Heart right ventricle (tissue), 16 donors: ENCODE data around the gene SDHA. TPM values are rescaled to one million over a fixed set of nuclear protein-coding genes. Genes with fewer than 3 reads are reported as not detected.

Experiments
- ATAC-seq, 8 donors: fragments of 200-7000 bp; cut with Tn5 transposase; one replicate each; pipeline ENCODE4 v1.9.1; 2020; ENCODE audit warnings: mild to moderate bottlenecking in 8 of 8, moderate library complexity in 8 of 8, moderate number of reproducible peaks in 1 of 8
- DNase-seq, 2 donors: peaks; one replicate each; pipeline ENCODE4 v3.0.0-alpha.2; 2020
- H3K27ac ChIP-seq, 10 donors: fragments of 200-600 bp; sonication (generic) in 2 of 10; one replicate each; pipeline versions ENCODE4 v1.5.0 to v1.8.0; 2020 to 2022; ENCODE audit warnings: mild to moderate bottlenecking in 3 of 10
- H3K27me3 ChIP-seq, 7 donors: fragments of 200-600 bp; one replicate each; pipeline ENCODE4 v1.8.0; 2021 to 2022; ENCODE audit warnings: mild to moderate bottlenecking in 2 of 7
- H3K36me3 ChIP-seq, 9 donors: fragments of 200-600 bp; sonication (generic) in 1 of 9; one replicate each; pipeline versions ENCODE4 v1.5.0 to v1.8.0; 2020 to 2022; ENCODE audit warnings: mild to moderate bottlenecking in 2 of 9
- H3K4me1 ChIP-seq, 9 donors: fragments of 200-600 bp; sonication (generic) in 1 of 9; one replicate each; pipeline versions ENCODE4 v1.5.0 to v1.8.0; 2020 to 2022; ENCODE audit warnings: mild to moderate bottlenecking in 4 of 9
- H3K4me3 ChIP-seq, 10 donors: fragments of 200-600 bp; sonication (generic) in 2 of 10; one replicate each; pipeline versions ENCODE4 v1.5.0 to v1.8.0; 2020 to 2022; ENCODE audit warnings: mild to moderate bottlenecking in 7 of 10, moderate library complexity in 2 of 10
- H3K9me3 ChIP-seq, 11 donors: fragments of 200-600 bp in 10 of 11; sonication (generic) in 2 of 11; one replicate each; pipeline versions ENCODE4 v1.5.0 to v1.8.0; 2013 to 2022; ENCODE audit warnings: mild to moderate bottlenecking in 2 of 11, control low read depth in 1 of 11, moderate library complexity in 1 of 11
- WGBS, 2 donors: extraction: QIAGEN DNeasy Blood & Tissue Kit; methylation state at CpG; one replicate each; pipeline ENCODE4 v1.1.7; 2013; ENCODE audit warnings: inconsistent platforms in 1 of 2; 5-methylcytosine and 5-hydroxymethylcytosine counted together
- intact Hi-C, 10 donors: fragments of 100-400 bp; cut with DNase I; formaldehyde crosslinking; loops; one replicate each; pipeline versions ENCODE4 v1.11.1 to v1.14.2; 2022
- polyA plus RNA-seq, 2 donors: library from polyadenylated mRNA; stranded (reverse); fragments of 200-250 nt; gene quantifications; one replicate each; pipeline ENCODE4 v1.2.3, GENCODE V29; 2013
- total RNA-seq, 10 donors: library from RNA; stranded (reverse); fragmentation: NEBNext Ultra II Directional in 3 of 10; extraction: Animal tissue kit (Norgen Biotek cat#: 25700) in 3 of 10; gene quantifications; one replicate each; pipeline versions ENCODE4 v1.2.1 to v1.2.4, GENCODE V29; 2021 to 2023
- TF ChIP-seq, protein P1 (sequence below), 9 donors: fragments of 200-600 bp; sonication (generic) in 2 of 9; IDR thresholded peaks; one replicate each; pipeline versions ENCODE4 v1.5.0 to v1.8.0; 2021 to 2022; ENCODE audit warnings: antibody characterized with exemption in 9 of 9, mild to moderate bottlenecking in 5 of 9, moderate library complexity in 1 of 9
- donor health status: Arrhythmogenic right ventricular cardiomyopathy.
- donor health status: ischemic (EF 13 %, LVEDD 7.1; RV severe dilation, severe dysfunction).
- donor health status: healthy with polysubstance abuse.
- donor health status: DM: no; HTN: yes; CAD: no.
- donor health status: DM: no; HTN: no; CAD: no.
- donor health status: ischemic (EF 25% LVEDD 6.9; RV normal size, moderate dysfunction).
- donor health status: ischemic (EF 25% LVEDD 5.7; RV mildly dilated, moderate dysfunction).
- donor health status: healthy.
- donor health status: DM: yes; HTN: yes; CAD: no.
- donor health status: Ischemic cardiomyopathy.
- donor health status: ischemic (EF 35%, LVEDD 5.7; RV mildly dilated, moderate dysfunction).
- donor health status: nonischemic (EF 11% LVEDD 7.7; RV severe dilation, severe dysfunction).
- donor health status: DM: yes; HTN: yes; CAD: no.
- donor health status: PGD.
- donor health status: ischemic (EF 29% LVEDD 5.4; RV normal size, mild dysfunction).
- donor health status: nonischemic (EF 23%, LVEDD 6.1; RV moderate dilation, normal function).

SDHA gene
- total and polyA plus RNA-seq, 12 donors, result 317 to 897 (median 809) TPM

DNA sequence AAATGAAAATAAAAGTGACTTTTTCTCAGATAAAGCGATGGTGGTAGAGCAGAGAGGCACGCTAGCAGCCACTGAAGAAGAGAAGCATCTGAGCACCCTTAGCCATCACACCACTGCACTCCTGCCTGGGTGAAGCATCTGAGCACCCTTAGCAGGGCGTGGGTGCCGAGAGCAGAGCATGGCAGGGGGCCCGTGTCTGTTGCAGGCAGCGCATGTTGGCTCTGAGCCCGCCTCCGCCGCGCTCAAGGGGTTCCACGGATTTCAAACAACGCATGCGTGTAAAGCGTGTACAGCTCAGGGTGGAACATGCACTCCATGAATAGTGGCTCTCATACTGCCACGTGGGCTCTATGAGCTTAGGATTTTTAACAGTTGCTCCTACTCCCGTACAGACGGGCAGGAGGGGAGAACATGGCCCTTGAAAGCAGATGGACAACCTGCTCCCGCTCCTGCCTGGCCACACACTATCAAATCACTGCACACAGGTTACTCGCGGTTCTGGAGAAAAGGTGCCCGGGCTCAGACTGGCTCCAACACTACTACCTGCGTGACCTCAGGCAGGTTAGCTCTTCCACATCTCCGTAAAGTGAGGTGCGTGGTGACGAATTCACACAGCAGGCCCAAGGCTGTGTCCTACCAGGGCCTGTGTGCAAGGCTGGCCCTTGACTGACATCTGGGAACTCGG lies 14.7 kb upstream of the SDHA start:
- 91 to 93% methylated on average over 26 of the region's 26 CpGs for WGBS, 2 donors
- ATAC-seq (no peak), DNase-seq (no peak)
- Histone ChIP-seq H3K36me3 (peaks cover 0 to 49% (median 16%) of the 10 kb centered on the region in 9 donors), H3K4me1 (peaks cover 0 to 57% (median 30%) of the 10 kb centered on the region in 9 donors), H3K4me3 (no peak overlapping the region), H3K27me3 (no peaks in the 10 kb centered on the region), H3K27ac (no peak overlapping the region), H3K9me3 (no peaks in the 10 kb centered on the region)
- TF ChIP-seq, protein P1, sequence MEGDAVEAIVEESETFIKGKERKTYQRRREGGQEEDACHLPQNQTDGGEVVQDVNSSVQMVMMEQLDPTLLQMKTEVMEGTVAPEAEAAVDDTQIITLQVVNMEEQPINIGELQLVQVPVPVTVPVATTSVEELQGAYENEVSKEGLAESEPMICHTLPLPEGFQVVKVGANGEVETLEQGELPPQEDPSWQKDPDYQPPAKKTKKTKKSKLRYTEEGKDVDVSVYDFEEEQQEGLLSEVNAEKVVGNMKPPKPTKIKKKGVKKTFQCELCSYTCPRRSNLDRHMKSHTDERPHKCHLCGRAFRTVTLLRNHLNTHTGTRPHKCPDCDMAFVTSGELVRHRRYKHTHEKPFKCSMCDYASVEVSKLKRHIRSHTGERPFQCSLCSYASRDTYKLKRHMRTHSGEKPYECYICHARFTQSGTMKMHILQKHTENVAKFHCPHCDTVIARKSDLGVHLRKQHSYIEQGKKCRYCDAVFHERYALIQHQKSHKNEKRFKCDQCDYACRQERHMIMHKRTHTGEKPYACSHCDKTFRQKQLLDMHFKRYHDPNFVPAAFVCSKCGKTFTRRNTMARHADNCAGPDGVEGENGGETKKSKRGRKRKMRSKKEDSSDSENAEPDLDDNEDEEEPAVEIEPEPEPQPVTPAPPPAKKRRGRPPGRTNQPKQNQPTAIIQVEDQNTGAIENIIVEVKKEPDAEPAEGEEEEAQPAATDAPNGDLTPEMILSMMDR (IDR thresholded peaks at IDR 0.05), result no peak
- intact Hi-C loops, result no loop called here

DNA sequence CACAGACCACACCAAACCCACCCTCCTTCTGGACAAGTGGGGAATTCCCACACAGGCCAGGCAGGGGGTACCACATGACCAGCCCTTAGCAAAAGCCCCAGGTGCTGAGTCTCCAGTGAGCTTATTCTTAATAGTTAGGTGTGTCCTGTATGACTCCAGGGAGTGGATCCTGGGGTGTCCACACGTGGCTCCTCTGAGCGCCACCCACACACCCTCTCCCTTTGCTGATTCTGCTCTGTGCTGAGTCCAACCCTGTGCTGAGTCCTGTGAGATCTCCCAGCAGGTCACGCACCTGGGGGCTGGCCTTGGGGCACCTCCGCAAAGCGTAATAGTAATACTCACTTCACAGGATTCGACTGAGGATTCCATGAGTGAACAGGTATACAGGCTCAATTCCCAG lies 14.1 kb upstream of the SDHA start:
- Histone ChIP-seq H3K4me3 (no peak overlapping the region), H3K27ac (no peak overlapping the region), H3K4me1 (peaks cover 0 to 58% (median 30%) of the 10 kb centered on the region in 9 donors), H3K9me3 (no peaks in the 10 kb centered on the region), H3K27me3 (no peaks in the 10 kb centered on the region), H3K36me3 (peaks cover 0 to 49% (median 16%) of the 10 kb centered on the region in 9 donors)
- WGBS, 2 donors, result 80 to 92% methylated on average over 6 of the region's 6 CpGs
- intact Hi-C loops, result no loop called here
- ATAC-seq, result no peak
- TF ChIP-seq, protein P1 (IDR thresholded peaks at IDR 0.05), result no peak
- DNase-seq, result no peak

GRCh38 chr5:204462-204861 lies 13.7 kb upstream of the SDHA start:
- no peaks in the 10 kb centered on the region for H3K9me3 ChIP-seq
- peaks cover 0 to 58% (median 30%) of the 10 kb centered on the region in 9 donors for H3K4me1 ChIP-seq
- TF ChIP-seq, protein P1 (IDR thresholded peaks at IDR 0.05), result no peak
- peaks cover 0 to 49% (median 16%) of the 10 kb centered on the region in 9 donors for H3K36me3 ChIP-seq
- intact Hi-C loops, result no loop called here
- no peak overlapping the region for H3K4me3 ChIP-seq
- no peak for DNase-seq
- no peak overlapping the region for H3K27ac ChIP-seq
- ATAC-seq, result no peak
- H3K27me3 ChIP-seq, result no peaks in the 10 kb centered on the region

DNA sequence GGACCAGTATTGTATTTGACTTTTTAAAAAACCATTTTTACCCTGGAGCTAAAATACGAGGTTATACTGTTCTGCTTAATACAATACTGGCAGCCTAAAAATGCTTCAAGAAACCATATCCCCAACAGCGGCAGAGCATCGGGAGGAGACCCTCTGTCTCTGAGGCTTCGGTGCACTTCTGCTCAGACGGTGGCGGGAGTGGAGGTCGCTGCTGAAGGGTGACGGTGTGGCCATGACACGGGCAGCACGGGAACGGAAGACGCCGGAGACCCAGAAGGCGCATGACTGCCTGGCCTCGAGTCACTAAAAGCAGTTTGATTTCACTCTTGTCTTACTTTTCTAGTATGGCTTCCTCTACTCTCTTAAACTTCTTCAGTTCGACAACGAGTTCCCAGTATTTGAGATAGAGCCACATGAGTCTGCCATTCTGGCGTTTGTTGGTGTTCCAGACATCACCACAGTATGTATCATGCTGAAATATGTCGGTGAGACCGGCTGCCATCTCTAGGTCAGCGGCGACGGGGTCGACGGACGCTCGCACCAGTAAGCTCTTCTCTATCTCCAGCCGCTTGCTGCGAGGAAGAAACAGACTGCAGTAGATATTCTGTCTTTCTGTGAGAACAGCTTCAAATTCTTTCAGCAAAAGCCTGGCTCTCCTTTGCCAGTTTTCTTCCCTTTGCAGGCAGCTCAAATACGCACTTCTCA lies 13.0 kb upstream of the SDHA start:
- H3K4me3 ChIP-seq, result no peak overlapping the region

More for the DNA sequence above, 13.0 kb upstream of the SDHA start:
- 92 to 97% methylated on average over 30 of the region's 30 CpGs for WGBS, 2 donors
- peaks cover 0 to 55% (median 26%) of the 10 kb centered on the region in 9 donors for H3K4me1 ChIP-seq
- H3K27me3 ChIP-seq, result no peaks in the 10 kb centered on the region
- H3K9me3 ChIP-seq, result no peaks in the 10 kb centered on the region
- DNase-seq (no peak), ATAC-seq (no peak)
- H3K27ac ChIP-seq, result peak overlapping the region in 6 of 10 donors; percentile 61 to 81 (median 74)
- TF ChIP-seq, protein P1 (IDR thresholded peaks at IDR 0.05), result no peak
- intact Hi-C loops, result no loop called here
- H3K36me3 ChIP-seq, result peaks cover 0 to 49% (median 16%) of the 10 kb centered on the region in 9 donors
